HFF-Myc (cell line): ENCODE data around the gene LGALS1.

ENCODE experiments used
- DNase-seq: peaks from one replicate; pipeline ENCODE4 v3.0.0-alpha.2; 2011; ENCODE audit warnings: low read depth; ENCODE audit errors: extremely low read depth
- H3K4me3 ChIP-seq: replicated peaks from 2 replicates; pipeline ENCODE4 v1.5.1; 2011; ENCODE audit warnings: low read depth, mild to moderate bottlenecking, control low read depth, low read length
- CTCF ChIP-seq: IDR thresholded peaks from 2 replicates; pipeline ENCODE4 v1.5.1; 2012; ENCODE audit warnings: mild to moderate bottlenecking, low read depth, low read length, control low read depth; ENCODE audit errors: missing control alignments

Gene LGALS1

GRCh38 chr22:37658133-37659065 lies 17.0 kb upstream of the LGALS1 start, which contains the start of gene PDXP:
Gene PDXP, plus strand, starts transcription at chr22:37658723. Its CDS starts 60 bp downstream, at chr22:37658783.
- peak within 1 kb of the TSS; percentile 68 for H3K4me3 ChIP-seq
- TF ChIP-seq CTCF = no peak
- peak; percentile 100 for DNase-seq

GRCh38 chr22:37659066-37659896 lies 16.2 kb upstream of the LGALS1 start:
- no peak for DNase-seq
- no peak for TF ChIP-seq CTCF
- peak overlapping the region; percentile 68 for H3K4me3 ChIP-seq

GRCh38 chr22:37659897-37660708 lies 15.3 kb upstream of the LGALS1 start:
- no peak for DNase-seq
- no peak for TF ChIP-seq CTCF

GRCh38 chr22:37660709-37661045 lies 14.8 kb upstream of the LGALS1 start:
- no peak for DNase-seq
- no peak for TF ChIP-seq CTCF

More at GRCh38 chr22:37659897-37660708, 15.3 kb upstream of the LGALS1 start:
- peak overlapping the region; percentile 68 for H3K4me3 ChIP-seq

GRCh38 chr22:37661160-37661924 lies 14.1 kb upstream of the LGALS1 start:
- DNase-seq = no peak
- peak overlapping the region; percentile 68 for H3K4me3 ChIP-seq
- peak; percentile 66 for TF ChIP-seq CTCF

More at GRCh38 chr22:37660709-37661045, 14.8 kb upstream of the LGALS1 start:
- peak overlapping the region; percentile 68 for H3K4me3 ChIP-seq
